ENCODE results near the gene NDFIP2. TPM values are rescaled to one million over a fixed set of nuclear protein-coding genes. Genes with fewer than 3 reads are reported as not detected.

The NDFIP2 gene
- total RNA-seq, 1 donor from 2014 or later: 30.0 TPM

GRCh38 chr13:79486433-79487188, 5.7 kb downstream of the NDFIP2 start:
- Histone ChIP-seq H3K9me3 (no peaks in the 10 kb centered on the region), H3K4me3 (no peak overlapping the region), H3K4me1 (peaks cover 46% of the 10 kb centered on the region), H3K27me3 (ENCODE audit: low read depth) (no peaks in the 10 kb centered on the region), H3K36me3 (no peaks in the 10 kb centered on the region), H3K27ac (no peak overlapping the region)
- ATAC-seq (no peak), DNase-seq (no peak)
- no peak for TF ChIP-seq CTCF (IDR thresholded peaks at IDR 0.05)
- intact Hi-C loops (cut with DNase I): no loop called here

GRCh38 chr13:79490326-79490725, 9.4 kb downstream of the NDFIP2 start:
- H3K9me3 ChIP-seq: no peaks in the 10 kb centered on the region
- H3K27me3 ChIP-seq (ENCODE audit: low read depth): no peaks in the 10 kb centered on the region
- no peak overlapping the region for H3K27ac ChIP-seq
- H3K4me1 ChIP-seq: peaks cover 31% of the 10 kb centered on the region
- no peak overlapping the region for H3K4me3 ChIP-seq
- ATAC-seq (no peak), DNase-seq (no peak)
- TF ChIP-seq CTCF (IDR thresholded peaks at IDR 0.05): no peak
- intact Hi-C loops (cut with DNase I): no loop called here
- no peaks in the 10 kb centered on the region for H3K36me3 ChIP-seq

- Histone ChIP-seq H3K27me3 (ENCODE audit: low read depth) (no peaks in the 10 kb centered on the region), H3K9me3 (no peaks in the 10 kb centered on the region), H3K36me3 (no peaks in the 10 kb centered on the region), H3K4me3 (no peak overlapping the region), H3K27ac (peak overlapping the region; percentile 21), H3K4me1 (peaks cover 30% of the 10 kb centered on the region)
- intact Hi-C loops (cut with DNase I): no loop called here
- no peak for DNase-seq
- TF ChIP-seq CTCF (IDR thresholded peaks at IDR 0.05): no peak
- ATAC-seq: peak in 1 of 2 donors; percentile 21
These were observed 9.9 kb downstream of the NDFIP2 start for GRCh38 chr13:79490824-79491223.

GRCh38 chr13:79491715-79492114, 10.8 kb downstream of the NDFIP2 start:
- H3K27ac ChIP-seq: peak overlapping the region; percentile 54
- ATAC-seq (peak; percentile 43 to 56), DNase-seq (no peak)
- H3K36me3 ChIP-seq: no peaks in the 10 kb centered on the region
- peaks cover 30% of the 10 kb centered on the region for H3K4me1 ChIP-seq
- no peaks in the 10 kb centered on the region for H3K27me3 ChIP-seq (ENCODE audit: low read depth)
- intact Hi-C loops (cut with DNase I): no loop called here
- TF ChIP-seq CTCF (IDR thresholded peaks at IDR 0.05): no peak
- H3K4me3 ChIP-seq: no peak overlapping the region
- H3K9me3 ChIP-seq: no peaks in the 10 kb centered on the region

- Histone ChIP-seq H3K27me3 (ENCODE audit: low read depth) (no peaks in the 10 kb centered on the region), H3K9me3 (no peaks in the 10 kb centered on the region), H3K4me1 (peaks cover 30% of the 10 kb centered on the region), H3K27ac (peak overlapping the region; percentile 54), H3K4me3 (no peak overlapping the region), H3K36me3 (no peaks in the 10 kb centered on the region)
- DNase-seq: no peak
- TF ChIP-seq CTCF (IDR thresholded peaks at IDR 0.05): no peak
- peak; percentile 65 to 79 for ATAC-seq
- intact Hi-C loops (cut with DNase I): no loop called here
These were observed 11.4 kb downstream of the NDFIP2 start for GRCh38 chr13:79492313-79492798.

Measured in lower lobe of right lung (tissue), 2 donors.